GOT3 (cell line): ENCODE data around the gene CLTCL1.

Source experiments
- DNase-seq: peaks from one replicate; lab custom pipeline; 2025; ENCODE audit warnings: mixed read lengths; lab: John Stamatoyannopoulos, UW

Gene CLTCL1

GRCh38 chr22:19196841-19197612 is 94.5 kb downstream of the CLTCL1 start:
- DNase-seq: no peak

DNA sequence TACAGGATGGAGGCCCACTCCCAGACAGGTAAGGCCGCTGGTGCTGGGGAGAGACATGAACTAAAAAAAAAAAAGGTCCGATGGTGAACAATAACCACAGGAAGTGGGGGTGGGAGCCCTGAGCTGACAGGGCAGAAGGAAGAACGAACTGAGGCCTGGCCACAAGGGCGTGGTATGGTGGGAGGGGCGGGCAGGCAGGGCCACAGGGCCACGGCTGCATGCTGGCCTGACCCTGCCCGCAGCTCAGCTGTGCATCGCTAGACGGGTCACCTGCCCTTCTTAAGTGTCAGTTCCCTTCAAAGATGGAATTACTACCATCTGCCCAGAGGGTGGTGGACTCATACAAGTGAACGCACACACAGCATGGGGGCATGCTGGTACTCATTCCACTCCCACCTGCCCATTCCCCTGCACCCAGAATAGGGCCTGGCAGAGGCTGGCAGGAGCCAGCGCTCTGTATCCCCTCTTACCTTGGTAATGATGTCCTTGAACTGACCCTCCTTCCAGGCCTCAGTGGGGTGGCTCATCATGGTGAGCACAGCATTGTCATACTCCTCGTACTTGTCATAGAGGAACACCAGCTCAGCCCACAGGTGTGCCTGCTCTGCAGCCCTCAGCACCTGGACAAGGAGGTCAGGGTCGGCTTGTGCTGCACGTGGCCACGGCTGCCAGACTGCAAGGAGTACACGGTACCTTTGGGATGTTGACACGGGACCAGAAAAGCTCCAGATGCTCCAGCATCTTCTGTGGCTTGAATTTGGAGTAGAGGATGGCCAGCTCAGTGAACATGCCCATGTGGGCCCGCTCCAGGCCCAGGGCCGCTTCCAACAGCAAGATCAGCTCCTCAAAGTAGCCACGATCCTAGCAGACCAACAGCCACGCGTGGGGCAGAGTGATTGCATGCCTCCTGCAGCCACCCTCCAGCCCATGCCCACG is 95.5 kb downstream of the CLTCL1 start:
- no peak for DNase-seq

DNA sequence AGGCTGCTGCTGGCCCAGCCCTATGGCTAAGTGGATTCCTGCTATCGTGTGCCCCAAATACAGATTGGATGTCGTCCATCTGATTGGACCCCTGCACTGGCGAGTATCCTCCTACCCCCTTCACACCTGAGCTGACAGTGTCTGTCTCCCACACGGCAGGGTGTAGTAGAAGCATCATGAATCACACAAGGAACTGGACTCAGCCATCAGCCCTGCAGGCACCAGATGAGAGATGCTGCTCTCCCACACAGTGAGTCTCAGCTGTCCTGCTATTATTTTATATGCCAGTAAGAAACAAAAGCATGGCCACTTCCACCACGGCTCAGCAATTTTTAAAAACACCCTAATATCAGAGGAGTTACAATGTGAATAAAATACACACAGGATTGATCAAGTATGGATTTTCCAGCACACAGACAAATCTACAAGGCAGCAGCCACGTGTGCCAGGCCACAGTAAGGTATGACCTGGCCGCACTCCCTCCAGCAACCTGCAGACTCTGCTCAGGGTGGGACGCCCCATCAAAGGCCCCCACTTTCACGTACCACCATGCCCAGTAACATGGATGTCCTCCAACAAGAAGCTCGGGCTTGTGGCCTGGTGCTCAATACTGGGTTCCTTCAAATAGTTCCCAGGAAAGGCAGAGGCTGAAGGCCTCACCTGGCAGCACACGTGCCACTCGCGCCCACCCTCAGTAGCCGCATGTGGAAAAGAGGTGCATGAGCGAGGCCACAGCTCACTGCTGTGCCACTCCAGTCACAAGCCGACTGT is 96.6 kb downstream of the CLTCL1 start:
- DNase-seq: no peak

DNA sequence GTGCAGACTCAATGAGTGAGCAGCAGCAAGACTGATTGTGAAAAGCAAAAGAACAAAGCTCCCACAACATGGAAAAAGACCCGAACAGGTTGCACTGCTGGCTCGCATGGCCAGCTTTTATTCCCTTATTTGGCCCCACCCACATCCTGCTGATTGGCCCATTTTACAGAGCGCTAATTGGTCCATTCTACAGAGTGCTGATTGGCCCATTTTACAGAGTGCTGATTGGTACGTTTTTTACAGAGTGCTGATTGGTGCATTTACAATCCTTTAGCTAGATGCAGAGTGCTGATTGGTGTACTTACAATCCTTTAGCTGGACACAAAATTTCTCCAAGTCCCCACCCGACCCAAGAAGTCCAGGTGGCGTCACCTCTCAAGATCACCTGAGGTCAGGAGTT is 97.6 kb downstream of the CLTCL1 start:
- no peak for DNase-seq

DNA sequence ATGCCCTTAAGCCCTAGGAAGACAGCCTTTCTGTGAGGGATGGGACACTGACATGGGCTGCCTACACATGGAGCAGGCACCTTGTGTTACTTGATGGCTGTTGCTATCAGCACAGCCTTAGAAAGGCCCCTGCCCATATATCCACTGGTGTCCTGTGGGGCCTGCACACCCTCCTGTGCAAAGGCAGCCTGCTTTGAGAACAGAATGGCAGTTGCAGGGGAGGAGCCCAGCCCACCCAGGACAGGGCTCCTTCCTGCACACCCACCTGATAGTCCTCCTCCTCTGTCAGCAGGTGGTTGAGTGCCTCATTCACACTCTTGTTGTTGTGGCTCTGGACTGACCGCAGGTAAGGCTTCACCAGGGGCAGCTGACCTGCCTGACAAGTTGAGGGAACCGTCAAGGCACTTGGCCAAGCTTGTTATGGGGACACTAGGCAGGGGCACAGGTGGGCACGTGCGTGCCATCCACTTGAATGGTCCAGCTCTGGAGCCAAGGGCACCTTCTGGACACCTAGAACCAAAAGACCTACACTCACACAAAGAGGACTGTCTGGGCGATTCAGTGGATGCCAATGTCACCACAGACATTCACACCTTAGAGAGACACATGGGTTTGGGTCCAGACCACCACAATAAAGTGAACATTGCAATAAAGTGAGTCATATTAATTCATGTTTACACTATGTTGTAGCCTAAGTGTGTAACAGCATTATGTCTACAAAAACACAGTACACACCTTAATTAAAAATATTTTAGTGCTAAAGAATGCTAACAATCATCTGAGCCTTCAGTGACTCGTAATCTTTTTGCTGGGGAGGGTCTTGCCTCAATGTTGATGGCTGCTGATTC is 103.6 kb downstream of the CLTCL1 start:
- DNase-seq: no peak

GRCh38 chr22:19184276-19184997 is 107.1 kb downstream of the CLTCL1 start:
- no peak for DNase-seq

DNA sequence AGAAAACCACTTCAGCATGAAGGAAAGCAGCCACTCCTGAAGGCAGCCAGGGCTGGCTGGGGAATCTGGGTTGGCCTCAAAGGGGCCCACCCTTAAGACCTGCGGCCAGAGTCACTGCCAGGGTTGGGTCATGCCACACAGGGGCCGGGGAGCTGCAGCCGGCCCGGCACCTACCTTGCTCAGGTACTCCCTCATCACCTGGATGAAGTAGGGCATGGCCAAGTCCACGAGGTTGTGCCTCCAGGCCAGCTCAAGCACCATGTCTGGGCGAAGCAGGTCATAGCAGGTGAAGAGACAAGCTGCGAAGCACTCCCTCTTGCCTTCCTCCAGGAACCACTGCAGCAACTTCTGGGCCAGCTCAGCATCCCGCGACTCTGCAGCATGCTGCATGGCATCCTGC is 108.3 kb downstream of the CLTCL1 start:
- DNase-seq: no peak

- no peak for DNase-seq
Observed at GRCh38 chr22:19182472-19183157, 108.9 kb downstream of the CLTCL1 start.

DNA sequence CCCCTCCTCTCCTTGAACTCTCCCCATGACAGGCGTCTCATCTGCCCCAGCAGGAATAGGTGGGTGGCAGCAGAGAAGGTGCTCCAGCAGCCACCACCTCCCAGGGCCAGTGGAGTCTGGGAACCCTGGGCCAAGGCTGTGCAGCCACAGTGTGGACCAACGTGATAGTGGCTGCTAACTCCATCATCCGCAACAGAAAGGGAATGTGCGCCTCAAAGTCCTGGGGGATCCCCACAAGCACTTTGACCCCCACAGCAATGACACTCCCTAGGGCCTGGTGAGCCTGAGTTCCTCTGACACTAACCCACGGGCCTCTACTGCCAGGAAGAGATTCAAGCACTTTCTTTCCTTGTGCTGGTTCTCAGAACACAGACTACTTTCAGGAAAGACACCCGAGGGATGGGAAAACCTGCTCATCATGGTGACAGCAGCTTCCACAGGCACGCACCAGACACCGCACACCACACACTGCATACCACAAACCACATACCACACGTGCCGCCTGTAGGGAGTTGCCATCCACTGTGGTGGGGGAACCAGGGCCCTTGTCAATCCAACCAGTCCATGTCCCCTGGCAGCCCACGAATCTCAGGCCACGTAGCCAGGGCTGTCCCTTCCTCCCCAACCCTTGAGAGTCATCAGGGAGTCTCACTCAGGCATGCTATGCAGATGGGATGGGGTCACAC is 109.6 kb downstream of the CLTCL1 start:
- DNase-seq: no peak

DNA sequence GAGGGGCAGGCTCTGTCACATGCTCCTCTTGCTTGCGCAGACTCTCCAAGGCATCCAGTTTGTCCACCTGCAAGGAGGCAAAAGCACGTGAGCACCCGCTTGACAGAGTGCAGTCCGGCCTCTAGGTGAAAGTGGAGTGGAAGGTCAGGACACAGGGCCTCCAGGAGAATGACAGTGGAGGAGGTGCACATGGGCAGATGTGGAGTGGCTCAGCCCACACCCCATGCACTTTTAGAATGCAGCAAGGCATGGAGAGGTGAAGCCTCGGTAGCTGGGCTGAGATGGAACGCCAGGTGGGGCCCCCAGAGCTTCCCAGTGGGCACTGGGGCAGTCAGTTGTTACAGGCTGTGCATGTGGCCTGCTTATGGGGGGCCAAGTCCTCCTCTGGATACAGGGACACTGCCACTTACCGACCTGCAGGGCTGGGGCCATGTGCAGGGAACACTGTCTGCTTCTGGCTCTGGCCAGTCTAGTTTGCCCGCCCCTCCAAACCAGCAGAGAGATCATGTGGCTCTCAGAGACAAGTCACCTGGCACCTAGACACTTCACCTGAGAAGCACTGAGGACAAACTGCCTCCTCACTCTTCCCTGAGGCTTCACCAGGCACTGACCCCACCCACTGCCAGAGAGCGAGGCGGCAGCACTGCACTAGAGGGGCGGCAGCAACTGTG is 110.6 kb downstream of the CLTCL1 start:
- no peak for DNase-seq

DNA sequence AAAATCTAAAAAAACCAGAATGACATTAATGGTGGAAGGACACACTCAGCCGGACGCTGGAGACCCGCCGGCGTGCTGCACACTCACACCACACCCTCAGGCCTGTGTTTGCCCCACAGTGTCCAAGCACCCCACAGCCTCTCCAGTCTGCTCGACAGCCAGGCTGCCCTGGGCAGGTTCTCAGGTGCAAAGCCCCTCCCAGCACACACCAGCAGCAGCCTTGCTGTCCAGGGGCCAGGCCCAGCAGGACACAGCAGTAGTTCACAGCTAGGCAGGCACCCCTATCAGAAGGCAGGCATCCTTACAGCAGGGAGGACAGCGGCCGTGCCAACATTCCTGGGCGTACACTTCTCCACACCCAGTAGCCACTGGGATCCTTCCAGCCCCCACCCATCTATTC is 111.3 kb downstream of the CLTCL1 start:
- no peak for DNase-seq

DNA sequence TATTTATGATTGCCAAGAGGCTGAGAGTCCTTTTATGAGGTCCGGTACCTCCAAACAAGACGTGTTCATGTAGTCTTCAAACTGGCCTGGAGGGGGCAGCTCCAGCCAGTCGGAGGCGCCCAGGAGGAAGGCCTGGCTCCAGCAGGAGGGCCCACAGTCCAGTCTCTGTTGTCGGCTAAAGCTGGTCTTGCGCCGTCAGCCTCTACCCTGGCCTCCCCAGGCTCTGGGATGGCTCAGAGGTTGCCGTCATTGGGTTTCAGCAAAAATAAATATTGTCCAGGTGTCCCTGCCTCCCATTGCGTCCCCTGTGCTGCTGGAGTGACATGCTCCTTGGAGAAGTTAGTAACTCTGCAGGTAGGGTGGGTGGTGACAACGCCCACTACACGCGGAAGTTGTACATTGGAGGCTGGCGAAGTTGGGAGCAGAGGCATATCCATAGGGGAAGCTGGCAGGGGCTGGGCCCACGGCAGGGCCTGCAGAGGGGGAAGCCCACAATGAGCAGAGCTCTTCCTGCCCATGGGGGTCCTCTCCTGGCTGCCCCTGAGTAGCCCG is 111.9 kb downstream of the CLTCL1 start:
- no peak for DNase-seq

GRCh38 chr22:19178657-19179496 is 112.6 kb downstream of the CLTCL1 start, which contains the start of gene SLC25A1:
Gene SLC25A1, minus strand, starts transcription at chr22:19178736. Its CDS starts 63 bp downstream, at chr22:19178673.
- peak; percentile 43 for DNase-seq

DNA sequence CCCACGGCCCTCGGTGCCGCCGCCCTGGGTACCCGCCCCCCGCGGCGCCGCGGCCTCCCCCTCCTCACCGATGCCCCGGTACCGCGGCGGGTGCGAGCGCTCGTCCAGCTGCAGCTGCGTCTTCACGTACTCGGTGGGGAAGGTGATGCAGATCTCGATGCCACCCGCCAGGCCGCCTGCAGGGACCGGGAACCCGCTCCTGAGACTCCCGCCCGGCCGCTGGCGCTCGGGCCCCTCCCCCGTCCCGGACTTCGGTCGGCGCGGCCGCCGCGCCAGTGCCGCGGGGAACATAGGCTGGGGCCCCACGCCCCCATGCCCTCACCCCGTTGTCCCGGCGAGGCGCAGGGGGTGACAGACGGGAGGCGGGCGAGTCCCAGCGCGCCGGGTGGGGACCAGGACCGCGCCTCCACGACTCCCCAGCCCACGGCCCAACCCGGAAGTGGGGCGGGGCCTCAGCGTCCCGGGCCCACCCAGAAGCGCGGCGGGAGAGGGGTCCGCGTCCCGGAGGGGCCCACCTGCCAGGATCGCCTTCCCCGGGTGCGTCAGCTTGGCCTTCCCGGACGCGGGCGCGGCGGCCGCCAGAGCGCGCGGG is 113.4 kb downstream of the CLTCL1 start:
- DNase-seq: no peak

DNA sequence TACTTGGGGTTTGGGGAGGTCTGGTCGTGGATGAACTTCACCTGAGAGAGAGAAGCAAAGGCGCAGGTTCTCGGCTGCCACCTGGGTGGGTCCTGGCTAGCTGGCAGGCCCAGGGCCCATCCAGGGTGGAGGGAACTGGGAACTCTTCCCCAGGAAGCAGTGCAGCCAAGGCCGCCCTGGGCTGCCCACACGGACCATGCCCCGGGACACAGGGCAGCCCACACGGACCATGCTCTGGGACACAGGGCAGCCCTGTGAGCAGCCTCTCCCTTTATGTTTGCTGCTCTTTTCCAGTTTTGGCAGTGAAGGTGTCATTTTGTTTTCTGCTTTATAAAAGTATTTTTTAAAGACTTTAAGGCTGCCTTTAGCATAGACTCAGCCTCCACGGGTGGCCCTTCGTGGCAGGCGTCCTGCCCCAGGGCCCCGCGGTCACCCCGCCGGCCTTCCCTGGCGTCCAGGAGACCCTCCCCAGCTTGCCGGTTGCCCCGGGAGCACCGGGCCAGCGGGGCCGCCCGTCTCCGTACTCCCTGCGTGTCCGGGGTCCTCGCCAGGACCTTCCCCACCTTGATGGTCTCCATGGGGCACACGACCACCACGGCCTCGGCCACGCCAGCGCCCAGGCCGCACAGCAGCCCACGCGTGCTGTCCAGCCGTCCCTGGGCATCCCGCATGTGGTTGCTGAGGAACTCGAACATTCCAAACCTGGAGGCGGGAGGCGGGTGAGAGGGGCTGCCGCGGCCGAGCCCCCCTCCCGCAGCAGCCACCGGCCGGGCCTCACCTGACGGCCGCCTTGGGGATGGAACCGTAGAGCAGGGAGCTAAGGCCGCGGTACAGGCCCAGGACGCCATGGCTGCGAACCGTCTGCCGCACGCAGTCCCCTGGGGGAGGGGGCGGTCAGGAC is 114.1 kb downstream of the CLTCL1 start:
- DNase-seq: no peak

GRCh38 chr22:19176732-19177131 is 114.8 kb downstream of the CLTCL1 start:
- DNase-seq: no peak
